Liver (tissue), 9 donors: ENCODE data around the gene GRIK2. TPM values are rescaled to one million over a fixed set of nuclear protein-coding genes. Genes with fewer than 3 reads are reported as not detected.

ENCODE experiments used
- DNase-seq: peaks from one replicate; pipeline ENCODE4 v3.0.0-alpha.2; 2017; ENCODE audit warnings: low spot score
- H3K27ac ChIP-seq, 2 donors: one replicate each; pipeline ENCODE4 v1.7.0; 2013; ENCODE audit warnings: inconsistent platforms in 2 of 2, low read length in 2 of 2, control low read depth in 1 of 2, low read depth in 1 of 2, mild to moderate bottlenecking in 1 of 2
- H3K27me3 ChIP-seq, 4 donors: one replicate each; pipeline versions ENCODE4 v1.6.1 to v1.7.0; 2013; ENCODE audit warnings: low read length in 3 of 4, inconsistent platforms in 1 of 4, mild to moderate bottlenecking in 1 of 4, moderate library complexity in 1 of 4; ENCODE audit not compliant: control insufficient read depth in 4 of 4, insufficient read depth in 4 of 4
- H3K36me3 ChIP-seq, 4 donors: one replicate each; pipeline versions ENCODE4 v1.6.1 to v1.7.0; 2013; ENCODE audit warnings: low read length in 3 of 4, mild to moderate bottlenecking in 3 of 4, low read depth in 1 of 4, moderate library complexity in 1 of 4; ENCODE audit not compliant: control insufficient read depth in 4 of 4, insufficient read depth in 3 of 4
- H3K4me1 ChIP-seq, 4 donors: one replicate each; pipeline versions ENCODE4 v1.6.1 to v1.7.0; 2013; ENCODE audit warnings: low read length in 3 of 4, mild to moderate bottlenecking in 3 of 4, moderate library complexity in 1 of 4; ENCODE audit not compliant: control insufficient read depth in 4 of 4, insufficient read depth in 4 of 4
- H3K4me3 ChIP-seq, 3 donors: one replicate each; pipeline versions ENCODE4 v1.6.1 to v1.7.0; 2013; ENCODE audit warnings: low read length in 3 of 3, control low read depth in 1 of 3, low read depth in 1 of 3, mild to moderate bottlenecking in 1 of 3
- H3K9ac ChIP-seq, 2 donors: one replicate each; pipeline ENCODE4 v1.7.0; 2013; ENCODE audit warnings: low read length in 2 of 2, mild to moderate bottlenecking in 2 of 2, moderate library complexity in 2 of 2, control low read depth in 1 of 2, low read depth in 1 of 2
- H3K9me3 ChIP-seq, 4 donors: one replicate each; pipeline versions ENCODE4 v1.6.1 to v1.7.0; 2013; ENCODE audit warnings: low read length in 3 of 4; ENCODE audit not compliant: control insufficient read depth in 4 of 4
- ATF3 ChIP-seq: IDR thresholded peaks from 2 replicates; pipeline ENCODE4 v1.6.1; 2016; ENCODE audit warnings: antibody characterized with exemption
- CTCF ChIP-seq: fragments of 150-350 bp; IDR thresholded peaks from 2 replicates; pipeline ENCODE4 v1.5.1; 2017; ENCODE audit warnings: improper control_type of control experiment, low read depth, low read length; ENCODE audit not compliant: missing input control
- EGR1 ChIP-seq, 2 donors: IDR thresholded peaks; 2 replicates each; pipeline ENCODE4 v1.6.1; 2016 to 2018; ENCODE audit warnings: antibody characterized with exemption in 2 of 2, low read depth in 2 of 2
- FOXA1 ChIP-seq: IDR thresholded peaks from 2 replicates; pipeline ENCODE4 v1.6.1; 2016; ENCODE audit warnings: antibody characterized with exemption
- FOXA2 ChIP-seq: IDR thresholded peaks from 2 replicates; pipeline ENCODE4 v1.6.1; 2016; ENCODE audit warnings: antibody characterized with exemption
- GABPA ChIP-seq, 2 donors: IDR thresholded peaks in 1 of 2; conservative IDR thresholded peaks in 1 of 2; 2 replicates each; pipeline ENCODE4 v1.6.1; 2016; ENCODE audit warnings: antibody characterized with exemption in 2 of 2, mild to moderate bottlenecking in 1 of 2, moderate library complexity in 1 of 2
- HNF4A ChIP-seq, 2 donors: conservative IDR thresholded peaks; 2 replicates each; pipeline ENCODE4 v1.6.1; 2016; ENCODE audit warnings: antibody characterized with exemption in 2 of 2, mild to moderate bottlenecking in 2 of 2
- HNF4G ChIP-seq: IDR thresholded peaks from 2 replicates; pipeline ENCODE4 v1.6.1; 2016; ENCODE audit warnings: antibody characterized with exemption
- JUND ChIP-seq, 2 donors: IDR thresholded peaks; 2 replicates each; pipeline ENCODE4 v1.6.1; 2016; ENCODE audit warnings: antibody characterized with exemption in 2 of 2
- MAX ChIP-seq: IDR thresholded peaks from 2 replicates; pipeline ENCODE4 v1.6.1; 2016; ENCODE audit warnings: antibody characterized with exemption
- NR2F2 ChIP-seq: IDR thresholded peaks from 2 replicates; pipeline ENCODE4 v1.6.1; 2016; ENCODE audit warnings: antibody characterized with exemption
- RAD21 ChIP-seq, 2 donors: IDR thresholded peaks; 2 replicates each; pipeline ENCODE4 v1.6.1; 2016; ENCODE audit warnings: antibody characterized with exemption in 2 of 2, mild to moderate bottlenecking in 2 of 2
- RXRA ChIP-seq, 2 donors: IDR thresholded peaks; 2 replicates each; pipeline ENCODE4 v1.6.1; 2017 to 2018; ENCODE audit warnings: antibody characterized with exemption in 2 of 2, mild to moderate bottlenecking in 1 of 2
- SP1 ChIP-seq: IDR thresholded peaks from 2 replicates; pipeline ENCODE4 v1.6.1; 2018; ENCODE audit warnings: antibody characterized with exemption, mild to moderate bottlenecking
- TAF1 ChIP-seq: conservative IDR thresholded peaks from 2 replicates; pipeline ENCODE4 v1.6.1; 2016; ENCODE audit warnings: antibody characterized with exemption, mild to moderate bottlenecking
- YY1 ChIP-seq: IDR thresholded peaks from 2 replicates; pipeline ENCODE4 v1.6.1; 2016; ENCODE audit warnings: antibody characterized with exemption, mild to moderate bottlenecking
- ZBTB33 ChIP-seq: IDR thresholded peaks from 2 replicates; pipeline ENCODE4 v1.6.1; 2016; ENCODE audit warnings: antibody characterized with exemption
- WGBS: extraction: QIAGEN DNeasy Blood & Tissue Kit; methylation state at CpG from one replicate; pipeline ENCODE4 v1.1.7; 2013; 5-methylcytosine and 5-hydroxymethylcytosine counted together
- polyA plus RNA-seq, 2 donors: library from polyadenylated mRNA; stranded (reverse) in 1 of 2; unstranded in 1 of 2; fragments of 200-250 nt in 1 of 2; fragments of >200 nt in 1 of 2; fragmentation: Nextera tagmentation in 1 of 2; extraction: Ambion mirVana in 1 of 2; gene quantifications; one replicate each; pipeline versions ENCODE4 v1.2.1 to v1.2.3, GENCODE V29; 2013 to 2015
- total RNA-seq, 2 donors: library from RNA; depleted of rRNA; stranded (reverse); fragments of >200 nt; gene quantifications; one replicate each; pipeline ENCODE4 v1.2.3, GENCODE V29; 2014
- TF ChIP-seq, protein P1 (sequence below): IDR thresholded peaks from 2 replicates; pipeline ENCODE4 v1.6.1; 2016; ENCODE audit warnings: antibody characterized with exemption, mild to moderate bottlenecking
- donor health status: healthy.
- donor health status: healthy.
- donor health status: healthy.
- donor health status: healthy.
- donor health status: healthy.

Gene GRIK2
- total and polyA plus RNA-seq, 4 donors, result 0.02 to 0.17 (median 0.05) TPM

DNA sequence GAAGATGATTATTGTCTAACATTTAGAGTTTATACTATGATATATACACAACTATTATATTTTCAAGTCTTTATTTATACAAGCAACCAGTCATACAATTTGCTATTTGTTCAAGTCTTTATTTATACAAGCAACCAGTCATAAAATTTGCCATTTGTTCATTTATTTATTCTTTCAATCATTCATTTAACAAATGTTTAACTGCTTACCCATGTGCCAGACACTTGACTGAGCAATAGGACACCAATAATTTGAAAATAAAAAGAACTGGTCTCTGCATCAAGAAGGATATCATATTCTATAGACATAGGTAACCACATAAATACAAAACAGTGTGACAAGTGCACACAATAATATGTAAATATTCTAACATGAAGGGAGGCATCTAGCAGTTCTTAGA lies 20.3 kb downstream of the GRIK2 start:
- peaks cover 0 to 3% (median 0%) of the 10 kb centered on the region in 4 donors for H3K27me3 ChIP-seq
- DNase-seq, result no peak
- H3K4me1 ChIP-seq, result no peaks in the 10 kb centered on the region
- H3K4me3 ChIP-seq, result no peak overlapping the region
- H3K9ac ChIP-seq, result no peak overlapping the region
- H3K9me3 ChIP-seq, result no peaks in the 10 kb centered on the region
- TF ChIP-seq, protein P1, sequence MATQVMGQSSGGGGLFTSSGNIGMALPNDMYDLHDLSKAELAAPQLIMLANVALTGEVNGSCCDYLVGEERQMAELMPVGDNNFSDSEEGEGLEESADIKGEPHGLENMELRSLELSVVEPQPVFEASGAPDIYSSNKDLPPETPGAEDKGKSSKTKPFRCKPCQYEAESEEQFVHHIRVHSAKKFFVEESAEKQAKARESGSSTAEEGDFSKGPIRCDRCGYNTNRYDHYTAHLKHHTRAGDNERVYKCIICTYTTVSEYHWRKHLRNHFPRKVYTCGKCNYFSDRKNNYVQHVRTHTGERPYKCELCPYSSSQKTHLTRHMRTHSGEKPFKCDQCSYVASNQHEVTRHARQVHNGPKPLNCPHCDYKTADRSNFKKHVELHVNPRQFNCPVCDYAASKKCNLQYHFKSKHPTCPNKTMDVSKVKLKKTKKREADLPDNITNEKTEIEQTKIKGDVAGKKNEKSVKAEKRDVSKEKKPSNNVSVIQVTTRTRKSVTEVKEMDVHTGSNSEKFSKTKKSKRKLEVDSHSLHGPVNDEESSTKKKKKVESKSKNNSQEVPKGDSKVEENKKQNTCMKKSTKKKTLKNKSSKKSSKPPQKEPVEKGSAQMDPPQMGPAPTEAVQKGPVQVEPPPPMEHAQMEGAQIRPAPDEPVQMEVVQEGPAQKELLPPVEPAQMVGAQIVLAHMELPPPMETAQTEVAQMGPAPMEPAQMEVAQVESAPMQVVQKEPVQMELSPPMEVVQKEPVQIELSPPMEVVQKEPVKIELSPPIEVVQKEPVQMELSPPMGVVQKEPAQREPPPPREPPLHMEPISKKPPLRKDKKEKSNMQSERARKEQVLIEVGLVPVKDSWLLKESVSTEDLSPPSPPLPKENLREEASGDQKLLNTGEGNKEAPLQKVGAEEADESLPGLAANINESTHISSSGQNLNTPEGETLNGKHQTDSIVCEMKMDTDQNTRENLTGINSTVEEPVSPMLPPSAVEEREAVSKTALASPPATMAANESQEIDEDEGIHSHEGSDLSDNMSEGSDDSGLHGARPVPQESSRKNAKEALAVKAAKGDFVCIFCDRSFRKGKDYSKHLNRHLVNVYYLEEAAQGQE, result no peak
- no peak for TF ChIP-seq EGR1 (IDR thresholded peaks at IDR 0.05; ENCODE audit: low read depth in 2 of 2)
- no peak for TF ChIP-seq SP1
- no peak for TF ChIP-seq YY1
- no peak for TF ChIP-seq TAF1
- no peak for TF ChIP-seq JUND (IDR thresholded peaks at IDR 0.05)
- no peak overlapping the region for H3K27ac ChIP-seq
- no peaks in the 10 kb centered on the region for H3K36me3 ChIP-seq

DNA sequence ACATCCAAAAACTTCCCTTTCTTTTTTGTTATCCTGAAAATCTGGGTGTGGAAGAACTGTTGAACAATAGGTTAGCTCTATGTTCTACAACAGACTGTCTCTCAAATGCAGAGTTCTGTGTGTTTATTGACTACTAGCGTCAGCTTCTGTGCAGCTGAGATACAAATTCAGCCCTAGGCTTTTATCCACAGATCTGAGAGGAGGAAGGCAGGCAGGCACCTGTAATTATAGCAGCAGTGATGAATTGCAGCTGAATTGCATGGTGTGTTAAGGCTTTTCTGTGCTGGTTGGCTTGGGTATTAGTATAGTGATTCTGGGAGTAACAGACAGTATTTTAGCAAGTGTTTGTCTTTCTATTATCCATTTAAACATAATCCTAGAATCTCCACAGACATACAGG lies 24.4 kb downstream of the GRIK2 start:
- H3K4me3 ChIP-seq, result no peak overlapping the region
- TF ChIP-seq RXRA (IDR thresholded peaks at IDR 0.05), result no peak
- no peak for TF ChIP-seq CTCF
- no peak for TF ChIP-seq ATF3
- TF ChIP-seq NR2F2, result no peak
- TF ChIP-seq HNF4G, result no peak
- TF ChIP-seq MAX, result no peak
- TF ChIP-seq YY1, result no peak
- no peak for TF ChIP-seq SP1
- no peak for TF ChIP-seq GABPA (IDR thresholded peaks at IDR 0.05 in 1 of 2, conservative IDR thresholded peaks at IDR 0.05 in 1 of 2)
- TF ChIP-seq RAD21 (IDR thresholded peaks at IDR 0.05), result no peak
- no peak for TF ChIP-seq JUND (IDR thresholded peaks at IDR 0.05)
- TF ChIP-seq HNF4A (conservative IDR thresholded peaks at IDR 0.05), result no peak
- TF ChIP-seq FOXA1, result no peak
- no peak for TF ChIP-seq TAF1
- TF ChIP-seq, protein P1, result no peak
- no peak for TF ChIP-seq FOXA2
- no peak for TF ChIP-seq ZBTB33
- TF ChIP-seq EGR1 (IDR thresholded peaks at IDR 0.05; ENCODE audit: low read depth in 2 of 2), result no peak
- no peak for DNase-seq
- H3K27me3 ChIP-seq, result peaks cover 0 to 3% (median 0%) of the 10 kb centered on the region in 4 donors
- no peak overlapping the region for H3K27ac ChIP-seq
- WGBS, result 51% methylated on average over 1 of the region's 1 CpG
- H3K9ac ChIP-seq, result no peak overlapping the region
- peaks cover 0 to 3% (median 0%) of the 10 kb centered on the region in 4 donors for H3K9me3 ChIP-seq
- H3K36me3 ChIP-seq, result no peaks in the 10 kb centered on the region
- no peaks in the 10 kb centered on the region for H3K4me1 ChIP-seq
